KMS-11 (cell line): ENCODE measurements around the gene CENPO.

Experiments
- H2AFZ ChIP-seq: fragments of 200-600 bp; sonication (generic); 2 replicates; pipeline ENCODE4 v1.6.1; 2016; ENCODE audit warnings: antibody characterized with exemption, mixed run types, low read depth
- H3K27ac ChIP-seq: fragments of 200-600 bp; sonication (generic); 2 replicates; pipeline ENCODE4 v1.6.1; 2016; ENCODE audit warnings: mild to moderate bottlenecking, mixed run types
- H3K27me3 ChIP-seq: fragments of 200-600 bp; sonication (generic); 2 replicates; pipeline ENCODE4 v1.6.1; 2017; ENCODE audit warnings: mild to moderate bottlenecking, low read depth, mixed run types, moderate library complexity; ENCODE audit not compliant: insufficient read depth
- H3K36me3 ChIP-seq: fragments of 200-600 bp; sonication (generic); 2 replicates; pipeline ENCODE4 v1.6.1; 2017; ENCODE audit warnings: mild to moderate bottlenecking, mixed run types; ENCODE audit not compliant: insufficient read depth
- H3K4me1 ChIP-seq: fragments of 200-600 bp; sonication (generic); 2 replicates; pipeline ENCODE4 v1.6.1; 2016; ENCODE audit warnings: mild to moderate bottlenecking, low read depth, mixed run types; ENCODE audit not compliant: poor library complexity, severe bottlenecking
- H3K4me2 ChIP-seq: fragments of 200-600 bp; sonication (generic); 2 replicates; pipeline ENCODE4 v1.7.0; 2016; ENCODE audit warnings: mild to moderate bottlenecking, mixed run types
- H3K4me3 ChIP-seq: fragments of 200-600 bp; sonication (generic); IDR thresholded peaks from 2 replicates; pipeline ENCODE4 v1.6.1; 2017; ENCODE audit warnings: low read depth, low read length, mixed read lengths; ENCODE audit not compliant: insufficient read depth
- H3K79me2 ChIP-seq: fragments of 200-600 bp; sonication (generic); 2 replicates; pipeline ENCODE4 v1.6.1; 2016; ENCODE audit warnings: low read depth, mixed run types; ENCODE audit not compliant: insufficient read depth
- H3K9ac ChIP-seq: fragments of 200-600 bp; sonication (generic); 2 replicates; pipeline ENCODE4 v1.6.1; 2016; ENCODE audit warnings: mild to moderate bottlenecking, mixed run types
- H4K20me1 ChIP-seq: fragments of 200-600 bp; sonication (generic); 2 replicates; pipeline ENCODE4 v1.6.1; 2016; ENCODE audit warnings: mild to moderate bottlenecking, mixed run types; ENCODE audit not compliant: insufficient read depth
- TF ChIP-seq, protein P1 (sequence below): fragments of 200-600 bp; sonication (generic); conservative IDR thresholded peaks from 2 replicates; pipeline ENCODE4 v1.6.1; 2017; ENCODE audit warnings: low read depth, mild to moderate bottlenecking, antibody characterized with exemption, low read length, moderate library complexity, mixed read lengths

The CENPO gene

DNA sequence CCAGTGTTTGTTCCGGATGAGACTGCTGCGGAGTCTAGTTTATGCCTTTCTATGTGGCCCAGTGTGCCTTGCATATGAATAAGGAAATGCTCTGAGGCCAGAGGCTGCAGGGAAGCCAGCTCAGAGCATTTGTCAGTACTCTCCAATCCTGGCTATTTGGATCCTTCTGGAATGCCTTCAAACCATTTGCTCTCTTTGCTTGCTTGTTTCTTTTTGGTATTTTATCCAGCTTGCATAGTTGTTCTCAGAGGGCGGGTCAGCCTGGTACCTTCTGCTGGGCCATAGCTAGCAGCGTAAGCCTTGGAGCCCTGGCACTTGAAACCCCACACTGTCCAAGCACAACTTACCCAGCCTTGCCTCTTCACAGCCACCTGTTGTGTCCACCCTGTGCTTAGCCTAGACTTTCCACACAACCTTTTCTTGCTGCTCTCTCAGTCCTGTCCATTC lies 20.5 kb downstream of the CENPO start:
- Histone ChIP-seq H3K36me3 (no peaks in the 10 kb centered on the region), H3K9ac (no peak overlapping the region), H2AFZ (no peak overlapping the region), H4K20me1 (no peaks in the 10 kb centered on the region), H3K4me1 (peaks cover 10% of the 10 kb centered on the region), H3K79me2 (peaks cover 45% of the 10 kb centered on the region), H3K4me2 (no peak overlapping the region), H3K27me3 (no peaks in the 10 kb centered on the region), H3K4me3 (no peak overlapping the region), H3K27ac (no peak overlapping the region)
- TF ChIP-seq, protein P1, sequence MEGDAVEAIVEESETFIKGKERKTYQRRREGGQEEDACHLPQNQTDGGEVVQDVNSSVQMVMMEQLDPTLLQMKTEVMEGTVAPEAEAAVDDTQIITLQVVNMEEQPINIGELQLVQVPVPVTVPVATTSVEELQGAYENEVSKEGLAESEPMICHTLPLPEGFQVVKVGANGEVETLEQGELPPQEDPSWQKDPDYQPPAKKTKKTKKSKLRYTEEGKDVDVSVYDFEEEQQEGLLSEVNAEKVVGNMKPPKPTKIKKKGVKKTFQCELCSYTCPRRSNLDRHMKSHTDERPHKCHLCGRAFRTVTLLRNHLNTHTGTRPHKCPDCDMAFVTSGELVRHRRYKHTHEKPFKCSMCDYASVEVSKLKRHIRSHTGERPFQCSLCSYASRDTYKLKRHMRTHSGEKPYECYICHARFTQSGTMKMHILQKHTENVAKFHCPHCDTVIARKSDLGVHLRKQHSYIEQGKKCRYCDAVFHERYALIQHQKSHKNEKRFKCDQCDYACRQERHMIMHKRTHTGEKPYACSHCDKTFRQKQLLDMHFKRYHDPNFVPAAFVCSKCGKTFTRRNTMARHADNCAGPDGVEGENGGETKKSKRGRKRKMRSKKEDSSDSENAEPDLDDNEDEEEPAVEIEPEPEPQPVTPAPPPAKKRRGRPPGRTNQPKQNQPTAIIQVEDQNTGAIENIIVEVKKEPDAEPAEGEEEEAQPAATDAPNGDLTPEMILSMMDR: no peak

DNA sequence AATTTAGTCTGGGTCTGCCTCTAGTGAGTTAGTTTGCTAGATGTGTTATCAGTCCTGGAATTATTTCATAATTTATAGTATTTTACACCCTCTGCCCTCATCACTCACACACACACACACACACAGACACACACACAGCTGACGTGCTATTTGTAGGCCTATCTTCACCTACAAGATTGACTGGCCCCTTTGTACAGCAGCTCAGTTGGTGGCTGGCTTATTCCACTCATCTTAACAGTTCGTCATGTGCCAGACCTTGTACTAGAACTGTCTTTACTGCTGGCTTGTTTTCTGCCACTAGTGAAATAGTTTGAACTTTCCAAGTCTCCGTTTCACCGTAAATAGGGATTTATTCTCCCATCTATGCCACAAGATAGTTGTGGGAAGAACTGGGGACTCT lies 21.3 kb downstream of the CENPO start:
- TF ChIP-seq, protein P1: no peak

DNA sequence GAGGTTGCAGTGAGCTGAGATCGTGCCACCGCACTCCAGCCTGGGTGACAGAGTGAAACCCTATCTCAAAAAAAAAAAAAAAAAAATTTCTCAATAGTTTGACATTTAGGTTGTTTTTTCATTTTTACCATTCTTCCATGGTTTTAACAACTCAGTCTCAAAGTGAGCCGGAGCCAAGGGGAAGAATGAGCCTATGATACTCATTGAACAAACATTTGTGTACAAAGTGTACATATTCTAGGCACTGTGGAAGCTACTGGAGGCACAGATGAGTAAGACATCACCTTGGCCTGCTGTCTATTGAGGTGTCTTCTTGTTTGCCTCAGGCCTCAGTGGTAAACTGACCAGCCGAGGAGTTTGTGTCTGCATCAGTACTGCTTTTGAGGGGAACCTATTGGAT lies 21.9 kb downstream of the CENPO start:
- Histone ChIP-seq H3K9ac (no peak overlapping the region), H3K4me2 (no peak overlapping the region), H3K36me3 (no peaks in the 10 kb centered on the region), H4K20me1 (no peaks in the 10 kb centered on the region), H3K79me2 (peaks cover 31% of the 10 kb centered on the region; the same call in 1 of the 2 replicates), H3K27ac (no peak overlapping the region), H3K27me3 (no peaks in the 10 kb centered on the region), H3K4me3 (no peak overlapping the region), H2AFZ (no peak overlapping the region), H3K4me1 (peaks cover 6% of the 10 kb centered on the region)
- TF ChIP-seq, protein P1: no peak

More for the DNA sequence above, 21.3 kb downstream of the CENPO start:
- no peaks in the 10 kb centered on the region for H3K27me3 ChIP-seq
- no peaks in the 10 kb centered on the region for H3K36me3 ChIP-seq
- H2AFZ ChIP-seq: no peak overlapping the region
- no peak overlapping the region for H3K27ac ChIP-seq
- H3K4me3 ChIP-seq: no peak overlapping the region
- H4K20me1 ChIP-seq: no peaks in the 10 kb centered on the region
- no peak overlapping the region for H3K9ac ChIP-seq
- H3K4me1 ChIP-seq: peaks cover 9% of the 10 kb centered on the region
- H3K4me2 ChIP-seq: no peak overlapping the region
- peaks cover 37% of the 10 kb centered on the region for H3K79me2 ChIP-seq

GRCh38 chr2:24816404-24816803 lies 23.2 kb downstream of the CENPO start:
- Histone ChIP-seq H3K27ac (no peak overlapping the region), H3K4me1 (peaks cover 11% of the 10 kb centered on the region), H3K79me2 (peaks cover 21% of the 10 kb centered on the region; the same call in 1 of the 2 replicates), H3K36me3 (no peaks in the 10 kb centered on the region; the same call in 1 of the 2 replicates), H3K4me2 (no peak overlapping the region), H2AFZ (no peak overlapping the region), H4K20me1 (no peaks in the 10 kb centered on the region), H3K4me3 (no peak overlapping the region), H3K9ac (no peak overlapping the region), H3K27me3 (no peaks in the 10 kb centered on the region)
- TF ChIP-seq, protein P1: no peak
